ENCODE results near the gene PRKACA.
A peak's percentile ranks its signal among the peaks of the same experiment; 100 is the strongest.

- no peak for TF ChIP-seq POLR2A (IDR thresholded peaks at IDR 0.05)
- TF ChIP-seq POLR2AphosphoS5 (IDR thresholded peaks at IDR 0.05; ENCODE audit: insufficient read depth in 1 of 2, low read depth in 1 of 2), result peak in 1 of 2 donors; percentile 23
- no peak for TF ChIP-seq CTCF (IDR thresholded peaks at IDR 0.05)
Measured at GRCh38 chr19:14070268-14071050, 47.1 kb downstream of the PRKACA start.

Data from vagina (tissue), 2 donors.